ACC112 (cell line): ENCODE data around the gene ZNF516.
"Not testable (repeated sequence)": the region's sequence is repeated elsewhere in the genome, so short reads cannot be mapped to it uniquely, and the experiment has no call there.

ENCODE experiments used
- H2AFZ ChIP-seq: fragments of 200-600 bp; sonication (generic); one replicate; pipeline ENCODE4 v1.6.0; 2017; ENCODE audit warnings: antibody characterized with exemption, low read length; ENCODE audit not compliant: unreplicated experiment
- H3K27ac ChIP-seq: fragments of 200-600 bp; sonication (generic); 2 replicates; pipeline ENCODE4 v1.5.1; 2014; ENCODE audit warnings: low read depth, mild to moderate bottlenecking, antibody characterized with exemption, low read length, moderate library complexity
- H3K27me3 ChIP-seq: fragments of 200-600 bp; sonication (generic); 2 replicates; pipeline ENCODE4 v1.6.1; 2014; ENCODE audit warnings: mild to moderate bottlenecking, antibody characterized with exemption, low read length, moderate library complexity, mixed read lengths; ENCODE audit not compliant: insufficient read depth
- H3K36me3 ChIP-seq: fragments of 200-600 bp; sonication (generic); 2 replicates; pipeline ENCODE4 v1.6.1; 2016; ENCODE audit warnings: mild to moderate bottlenecking, antibody characterized with exemption, low read length, moderate library complexity, mixed read lengths; ENCODE audit not compliant: insufficient read depth
- H3K4me1 ChIP-seq: fragments of 200-600 bp; sonication (generic); one replicate; pipeline ENCODE4 v1.6.1; 2016; ENCODE audit warnings: low read length, mixed read lengths; ENCODE audit not compliant: insufficient read depth, unreplicated experiment, control insufficient read depth
- H3K4me3 ChIP-seq: fragments of 200-600 bp; sonication (generic); 2 replicates; pipeline ENCODE4 v1.5.1; 2014; ENCODE audit warnings: mild to moderate bottlenecking, low read depth, low read length
- H3K79me2 ChIP-seq: fragments of 200-600 bp; sonication (generic); one replicate; pipeline ENCODE4 v1.6.0; 2016; ENCODE audit warnings: low read length; ENCODE audit not compliant: control insufficient read depth, unreplicated experiment, insufficient read depth

The ZNF516 gene

GRCh38 chr18:76480913-76481312 is 14.1 kb downstream of the ZNF516 start:
- Histone ChIP-seq H3K36me3 (peaks cover 17% of the 10 kb centered on the region; the same call in 1 of the 2 replicates), H3K27ac (no peak overlapping the region), H3K4me3 (no peak overlapping the region), H3K27me3 (no peaks in the 10 kb centered on the region), H3K4me1 (peaks cover 21% of the 10 kb centered on the region), H2AFZ (no peak overlapping the region), H3K79me2 (peaks cover 75% of the 10 kb centered on the region)

GRCh38 chr18:76479351-76480238 is 15.4 kb downstream of the ZNF516 start:
- Histone ChIP-seq H3K79me2 (peaks cover 76% of the 10 kb centered on the region), H3K27ac (no peak overlapping the region)

GRCh38 chr18:76476665-76477561 is 18.1 kb downstream of the ZNF516 start:
- peak overlapping the region; percentile 79 for H2AFZ ChIP-seq
- H3K27ac ChIP-seq = peak overlapping the region; percentile 90
- peaks cover 41% of the 10 kb centered on the region for H3K4me1 ChIP-seq
- H3K36me3 ChIP-seq = no peaks in the 10 kb centered on the region
- peaks cover 73% of the 10 kb centered on the region for H3K79me2 ChIP-seq
- peak overlapping the region; percentile 78 for H3K4me3 ChIP-seq
- H3K27me3 ChIP-seq = no peaks in the 10 kb centered on the region

More at GRCh38 chr18:76479351-76480238, 15.4 kb downstream of the ZNF516 start:
- H2AFZ ChIP-seq = no peak overlapping the region
- peaks cover 34% of the 10 kb centered on the region for H3K4me1 ChIP-seq
- no peaks in the 10 kb centered on the region for H3K27me3 ChIP-seq
- H3K36me3 ChIP-seq = peaks cover 11% of the 10 kb centered on the region; the same call in 1 of the 2 replicates
- no peak overlapping the region for H3K4me3 ChIP-seq

- Histone ChIP-seq H2AFZ (no peak overlapping the region), H3K36me3 (no peaks in the 10 kb centered on the region), H3K4me1 (peaks cover 41% of the 10 kb centered on the region), H3K27ac (peak overlapping the region; percentile 90), H3K79me2 (peaks cover 73% of the 10 kb centered on the region), H3K4me3 (peak overlapping the region; percentile 78), H3K27me3 (no peaks in the 10 kb centered on the region)
Measured at GRCh38 chr18:76475450-76476194, 19.4 kb downstream of the ZNF516 start.

GRCh38 chr18:76474824-76475223 is 20.2 kb downstream of the ZNF516 start:
- H3K79me2 ChIP-seq = peaks cover 78% of the 10 kb centered on the region
- no peak overlapping the region for H3K4me3 ChIP-seq
- no peaks in the 10 kb centered on the region for H3K36me3 ChIP-seq
- H3K4me1 ChIP-seq = peaks cover 43% of the 10 kb centered on the region
- peak overlapping the region; percentile 5 for H2AFZ ChIP-seq
- no peaks in the 10 kb centered on the region for H3K27me3 ChIP-seq
- peak overlapping the region; percentile 90 for H3K27ac ChIP-seq

- H3K36me3 ChIP-seq, H3K27ac ChIP-seq, H3K4me3 ChIP-seq, H3K27me3 ChIP-seq, H2AFZ ChIP-seq: not testable (repeated sequence)
- H3K79me2 ChIP-seq = peaks cover 72% of the 10 kb centered on the region
- peaks cover 47% of the 10 kb centered on the region for H3K4me1 ChIP-seq
Measured at GRCh38 chr18:76473521-76473920, 21.5 kb downstream of the ZNF516 start.

GRCh38 chr18:76472829-76473228 is 22.2 kb downstream of the ZNF516 start:
- no peaks in the 10 kb centered on the region for H3K27me3 ChIP-seq
- no peak overlapping the region for H2AFZ ChIP-seq
- peaks cover 74% of the 10 kb centered on the region for H3K79me2 ChIP-seq
- H3K4me3 ChIP-seq = no peak overlapping the region
- peaks cover 48% of the 10 kb centered on the region for H3K4me1 ChIP-seq
- H3K36me3 ChIP-seq = no peaks in the 10 kb centered on the region
- no peak overlapping the region for H3K27ac ChIP-seq

GRCh38 chr18:76471593-76471992 is 23.4 kb downstream of the ZNF516 start:
- H3K4me1 ChIP-seq = peaks cover 44% of the 10 kb centered on the region
- no peak overlapping the region for H2AFZ ChIP-seq
- H3K4me3 ChIP-seq = no peak overlapping the region
- no peak overlapping the region for H3K27ac ChIP-seq
- no peaks in the 10 kb centered on the region for H3K27me3 ChIP-seq
- H3K79me2 ChIP-seq = peaks cover 83% of the 10 kb centered on the region
- H3K36me3 ChIP-seq = no peaks in the 10 kb centered on the region

- Histone ChIP-seq H3K27me3 (no peaks in the 10 kb centered on the region), H2AFZ (peak overlapping the region; percentile 56), H3K79me2 (peaks cover 77% of the 10 kb centered on the region), H3K4me3 (peak overlapping the region; percentile 47), H3K27ac (peak overlapping the region; percentile 26; the same call in 1 of the 2 replicates), H3K36me3 (no peaks in the 10 kb centered on the region), H3K4me1 (peaks cover 17% of the 10 kb centered on the region)
Measured at GRCh38 chr18:76468345-76469304, 26.4 kb downstream of the ZNF516 start.
